ENCODE measurements around the gene STIM1.

STIM1 gene

GRCh38 chr11:4138497-4138896, 283.0 kb downstream of the STIM1 start:
- DNase-seq: no peak

DNA sequence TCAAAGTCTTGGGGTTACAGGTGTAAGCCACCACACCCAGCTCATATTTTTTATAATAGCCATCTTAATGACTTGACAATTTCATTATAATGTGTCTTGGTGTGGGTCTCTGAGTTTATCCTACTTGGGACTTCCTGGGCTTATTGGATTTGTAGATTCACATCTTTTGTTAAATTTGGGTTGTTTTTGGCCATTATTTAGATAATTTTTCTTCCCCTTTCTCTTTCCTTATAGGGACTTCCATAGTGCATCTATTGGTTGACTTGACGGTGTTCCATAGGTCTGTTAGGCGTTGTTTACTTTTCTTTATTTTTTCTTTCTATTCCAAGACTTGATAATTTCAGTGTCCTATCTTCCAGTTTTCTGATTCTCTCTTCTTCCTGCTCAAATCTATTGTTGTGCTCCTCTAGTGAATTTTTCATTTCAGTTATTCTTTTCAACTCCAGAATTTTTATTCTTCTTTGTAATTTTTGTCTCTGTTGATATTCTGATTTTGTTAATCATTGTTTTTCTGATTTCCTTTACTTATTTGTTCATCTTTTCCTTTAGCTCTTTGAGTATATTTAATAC, 284.7 kb downstream of the STIM1 start:
- no peak for DNase-seq
